Stimulated activated naive CD8-positive, alpha-beta T cell treated with anti-CD3 and anti-CD28 coated beads, Interleukin-15, Interleukin-2, amounts not matched to agents 100 U/mL and 50 U/mL, for 24 hours (primary cell): ENCODE data around the gene CRIM1.

ENCODE experiments used
- ATAC-seq: fragments of 150-1000 bp; cut with Tn5 transposase; one replicate; pipeline ENCODE4 v1.10.0; 2021
- DNase-seq: peaks from one replicate; pipeline ENCODE4 v3.0.0; 2021

Gene CRIM1

DNA sequence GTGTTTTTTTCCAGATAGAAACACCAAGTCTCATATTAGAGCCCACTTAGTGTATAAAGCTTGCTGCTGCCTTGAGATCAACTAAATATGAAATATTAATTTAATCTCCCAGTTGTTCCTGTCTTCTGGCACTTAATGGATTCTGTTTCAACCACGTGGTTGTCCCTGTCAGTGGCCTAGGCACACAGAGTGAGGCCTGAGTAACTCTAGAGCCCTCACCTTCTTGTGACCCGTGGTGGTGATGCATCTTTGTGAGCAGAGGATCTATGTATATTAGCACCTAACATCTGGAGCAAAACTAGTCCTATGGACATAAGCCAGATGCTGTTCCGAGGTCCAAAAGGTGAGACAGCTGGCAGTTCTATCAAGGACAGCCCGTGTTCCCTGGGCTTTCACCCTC lies 167.6 kb downstream of the CRIM1 start:
- ATAC-seq = no peak
- no peak for DNase-seq

DNA sequence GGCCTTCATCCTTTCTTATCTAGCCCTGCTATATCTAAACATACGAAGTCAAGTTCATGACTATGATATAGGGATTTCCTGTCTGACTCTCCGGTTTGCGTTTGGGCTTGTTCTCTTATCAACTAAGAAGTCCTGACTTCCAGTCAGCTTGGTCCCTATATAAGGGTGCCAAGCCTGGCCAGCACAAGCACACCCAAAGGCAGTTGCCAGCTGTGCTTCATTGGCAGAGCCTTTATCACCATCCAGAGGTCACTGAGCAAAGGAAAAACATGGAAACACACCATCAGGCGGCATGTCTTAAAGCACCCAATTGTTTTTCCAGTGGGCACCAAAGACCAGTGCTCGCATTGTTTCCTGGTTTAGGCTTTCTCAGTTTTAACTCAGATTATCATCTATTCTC lies 169.7 kb downstream of the CRIM1 start:
- no peak for DNase-seq
- ATAC-seq = no peak

DNA sequence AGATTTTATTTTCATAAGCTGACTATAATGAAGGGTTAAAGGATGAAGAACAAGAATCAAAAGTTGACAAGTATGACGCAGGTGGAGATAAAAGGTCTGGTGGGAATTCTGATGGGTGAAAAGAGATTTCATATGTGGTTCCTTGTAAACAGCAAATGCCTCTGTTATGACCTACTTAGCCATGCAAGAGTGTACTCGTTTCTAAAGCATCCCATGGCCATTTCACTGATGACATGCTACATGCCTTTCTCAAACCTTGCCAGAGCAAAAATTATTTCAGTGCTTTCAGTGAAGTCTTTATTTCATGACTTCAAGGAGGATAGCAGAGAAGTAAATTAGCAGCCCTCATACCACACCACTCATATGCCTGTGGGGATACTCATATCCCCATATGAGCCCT lies 170.6 kb downstream of the CRIM1 start:
- DNase-seq = no peak
- ATAC-seq = no peak

DNA sequence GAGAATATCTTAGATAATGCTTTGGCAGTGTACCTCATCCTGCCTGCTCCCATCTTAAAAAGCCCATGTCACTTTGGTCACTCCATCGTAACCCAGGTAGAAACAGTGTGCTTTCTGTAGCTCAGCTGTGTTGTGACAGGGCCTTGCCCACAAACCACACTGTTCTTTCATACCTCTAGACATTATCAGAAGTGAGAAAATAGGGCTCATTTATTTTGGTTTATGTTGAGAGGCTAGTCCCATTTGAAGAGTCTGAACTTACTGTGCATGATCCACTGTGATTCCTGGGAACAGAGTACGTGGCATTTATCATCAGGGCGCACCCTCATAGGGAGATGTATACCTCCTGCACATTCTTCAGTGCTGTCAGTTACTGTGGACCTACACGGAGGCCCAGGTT lies 172.7 kb downstream of the CRIM1 start:
- DNase-seq = no peak
- ATAC-seq = no peak

DNA sequence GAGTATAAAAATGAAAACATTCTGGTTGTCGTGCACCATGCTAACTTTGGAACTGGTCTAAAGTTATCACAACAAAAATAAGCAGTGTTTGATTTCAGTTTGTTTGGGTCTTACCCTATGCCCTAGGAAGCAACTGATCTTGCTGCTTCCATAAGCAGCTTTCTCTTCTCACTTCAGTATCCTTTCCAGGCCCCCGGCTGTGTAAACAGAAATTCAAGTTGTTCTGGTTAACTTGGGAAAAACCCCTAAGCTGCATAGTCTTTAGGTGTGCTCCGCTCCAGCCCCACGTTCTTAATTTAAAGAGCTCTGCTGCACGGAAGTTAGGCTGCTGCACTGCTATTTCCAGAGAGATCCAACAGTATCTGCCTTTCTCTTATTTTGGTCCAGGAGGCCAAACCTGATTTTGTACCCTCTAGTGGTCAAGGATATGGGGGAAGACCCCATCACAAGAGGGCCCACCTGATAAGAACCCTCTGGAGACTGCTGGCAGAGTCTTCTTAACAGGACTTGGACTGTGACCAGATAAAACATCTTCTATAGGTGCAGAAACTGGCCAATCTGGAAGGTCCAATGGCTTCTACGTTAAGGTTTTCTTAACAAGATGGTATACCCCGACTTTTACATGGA lies 173.3 kb downstream of the CRIM1 start:
- ATAC-seq (no peak), DNase-seq (no peak)

DNA sequence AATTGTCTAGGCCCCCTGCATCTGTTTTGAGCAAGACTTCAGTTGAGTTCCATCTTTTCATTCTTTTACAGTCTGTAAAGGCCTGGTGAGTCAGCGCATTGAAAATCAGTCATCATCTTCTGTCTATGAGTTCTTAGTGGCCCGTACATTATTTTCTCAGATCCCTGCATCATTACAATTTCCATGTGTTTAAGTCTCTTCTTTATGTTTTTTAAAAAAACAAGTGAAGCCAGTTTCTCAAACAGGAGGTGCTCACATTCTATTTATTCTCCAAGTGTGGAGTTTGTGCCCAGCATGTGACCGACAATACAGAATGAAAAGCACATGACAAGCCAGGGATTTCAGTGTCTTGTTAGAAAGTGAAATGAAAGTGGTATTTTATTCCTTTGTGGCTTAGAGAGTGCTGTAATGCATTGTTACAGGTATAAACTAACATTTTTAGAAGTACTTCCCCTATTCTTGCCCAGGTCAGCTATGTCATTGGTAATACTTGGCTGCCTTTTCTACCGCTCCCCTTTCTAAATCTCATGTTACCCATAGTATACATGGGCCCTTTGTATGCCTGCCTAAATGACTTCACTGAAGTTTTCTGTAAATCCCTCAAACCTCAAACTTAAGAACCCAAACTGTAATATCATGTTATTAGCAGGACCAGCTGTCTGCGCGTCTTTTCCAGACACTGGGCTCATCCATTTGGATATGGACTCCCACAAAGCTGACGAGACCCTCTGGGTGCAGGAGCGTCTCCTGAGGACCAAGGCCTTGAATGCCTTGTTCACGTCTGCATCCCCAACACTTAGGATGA lies 174.8 kb downstream of the CRIM1 start:
- no peak for DNase-seq
- no peak for ATAC-seq

DNA sequence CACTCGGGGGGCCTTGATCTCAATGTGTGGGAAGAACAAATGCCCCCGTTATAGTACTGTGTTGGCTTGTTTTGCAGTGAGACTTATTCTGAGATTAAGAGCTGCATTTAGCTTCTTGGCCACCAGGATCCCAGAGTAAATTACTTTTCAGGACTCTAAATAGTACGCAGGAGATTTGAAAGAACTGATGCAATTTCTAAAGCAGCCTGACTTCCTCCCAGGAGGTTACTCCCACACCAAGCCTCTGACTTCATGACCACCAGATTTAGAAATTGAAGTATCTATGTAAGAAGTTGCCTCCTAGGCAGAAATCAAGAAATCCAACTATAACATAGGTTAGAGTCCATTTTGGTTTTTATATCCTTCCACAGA lies 175.4 kb downstream of the CRIM1 start:
- ATAC-seq (peak; percentile 23), DNase-seq (no peak)

DNA sequence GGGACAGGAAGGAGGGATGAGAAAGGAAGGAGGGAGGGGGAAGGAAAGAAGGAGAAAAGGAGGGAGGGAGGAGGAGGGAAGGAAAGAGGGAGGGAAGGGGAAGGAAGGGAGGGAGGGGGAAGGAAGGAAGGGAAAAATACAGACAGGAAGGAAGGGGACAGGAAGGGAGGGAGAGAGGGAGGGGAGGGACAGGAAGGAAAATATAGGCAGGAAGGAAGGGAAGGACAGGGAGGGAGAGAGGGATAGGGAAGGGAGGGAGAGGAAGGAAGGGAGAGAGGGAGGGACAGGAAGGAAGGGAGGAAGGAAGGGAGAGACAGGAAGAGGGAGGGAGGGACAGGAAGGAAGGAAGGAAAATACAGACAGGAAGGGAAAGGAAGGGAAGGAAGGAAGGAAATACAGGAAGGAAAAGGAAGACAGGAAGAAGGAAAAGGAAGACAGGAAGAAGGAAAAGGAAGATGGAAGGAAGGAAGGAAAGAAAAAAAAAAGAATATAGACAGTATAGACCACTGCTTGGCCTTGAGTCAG lies 178.8 kb downstream of the CRIM1 start:
- DNase-seq = no peak
- no peak for ATAC-seq

DNA sequence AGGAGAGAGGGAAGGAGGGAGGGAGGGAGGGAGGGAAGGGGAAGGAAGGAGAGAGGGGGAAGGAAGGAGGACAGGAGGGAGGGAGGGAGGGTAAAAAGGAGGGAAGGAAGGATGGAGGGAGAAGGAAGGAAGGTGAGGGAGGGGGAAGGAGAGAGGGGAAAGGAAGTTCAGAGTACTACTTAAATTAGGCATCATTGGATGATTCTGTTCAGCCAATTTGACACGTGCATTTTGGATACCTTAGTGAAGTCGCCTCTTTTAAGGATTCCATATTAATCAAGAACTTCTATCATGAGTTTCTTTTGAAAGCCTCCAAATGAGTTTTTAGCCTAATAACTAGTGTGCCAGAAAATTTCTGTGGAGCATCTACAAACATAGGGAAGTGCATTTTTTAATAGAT lies 179.5 kb downstream of the CRIM1 start:
- no peak for ATAC-seq
- no peak for DNase-seq

DNA sequence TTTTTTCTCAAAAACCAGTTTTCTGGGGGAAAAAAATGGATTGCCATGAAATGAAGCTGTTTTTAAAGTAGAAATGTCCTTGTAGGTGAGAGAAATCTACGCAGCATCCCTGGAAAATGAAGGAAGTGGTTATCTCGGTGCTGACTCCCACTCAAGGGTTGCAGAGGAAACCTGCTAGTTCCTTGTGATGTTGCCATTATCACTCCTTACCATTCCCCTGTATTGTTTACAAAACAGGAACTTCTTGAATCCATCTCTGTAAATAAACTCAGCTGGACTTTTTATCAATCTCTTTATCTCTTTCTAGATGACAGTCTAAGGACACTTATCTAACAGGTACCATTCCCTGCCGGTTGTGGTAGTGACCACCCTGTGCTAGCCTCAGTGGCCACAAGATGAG lies 181.2 kb downstream of the CRIM1 start:
- no peak for ATAC-seq
- DNase-seq = no peak

DNA sequence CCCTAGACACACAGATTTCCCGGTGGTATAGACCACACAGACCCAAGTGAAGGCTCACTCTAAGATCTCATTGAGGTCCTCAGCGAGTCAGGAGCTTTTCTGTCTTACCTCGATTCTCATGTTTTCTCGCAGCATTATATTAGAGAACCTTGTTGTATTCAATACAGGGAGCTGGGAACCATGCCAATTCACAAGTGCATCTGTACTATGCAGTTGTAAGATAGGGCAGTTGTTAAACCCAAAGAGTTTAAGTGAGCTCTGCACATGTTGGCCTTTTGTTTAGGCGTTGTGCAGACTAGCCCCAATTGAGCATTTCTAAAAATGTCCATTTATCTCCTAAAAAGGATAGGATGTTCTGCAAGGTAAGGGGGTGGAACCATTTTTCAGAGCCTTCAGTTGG lies 182.8 kb downstream of the CRIM1 start:
- DNase-seq (no peak), ATAC-seq (no peak)

DNA sequence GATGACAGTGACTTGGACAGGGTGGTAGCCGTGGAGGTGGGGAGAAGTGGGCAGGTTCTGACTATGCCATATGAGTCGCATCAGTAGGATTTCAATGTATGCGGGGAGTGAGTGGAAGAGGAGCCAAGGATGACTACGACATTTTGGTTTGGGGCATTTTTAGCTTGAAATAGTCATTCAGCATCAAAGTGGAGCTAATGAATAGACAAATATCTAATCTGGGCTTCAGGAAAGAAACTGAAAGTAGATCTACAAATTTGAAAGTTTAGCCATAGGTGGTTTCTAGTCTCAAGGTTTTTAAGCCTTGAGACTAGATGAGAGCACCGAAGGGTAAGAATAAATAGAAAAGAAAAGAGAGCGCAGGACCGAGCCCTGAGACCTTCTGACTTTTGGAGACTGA lies 184.1 kb downstream of the CRIM1 start:
- DNase-seq (no peak), ATAC-seq (no peak)

DNA sequence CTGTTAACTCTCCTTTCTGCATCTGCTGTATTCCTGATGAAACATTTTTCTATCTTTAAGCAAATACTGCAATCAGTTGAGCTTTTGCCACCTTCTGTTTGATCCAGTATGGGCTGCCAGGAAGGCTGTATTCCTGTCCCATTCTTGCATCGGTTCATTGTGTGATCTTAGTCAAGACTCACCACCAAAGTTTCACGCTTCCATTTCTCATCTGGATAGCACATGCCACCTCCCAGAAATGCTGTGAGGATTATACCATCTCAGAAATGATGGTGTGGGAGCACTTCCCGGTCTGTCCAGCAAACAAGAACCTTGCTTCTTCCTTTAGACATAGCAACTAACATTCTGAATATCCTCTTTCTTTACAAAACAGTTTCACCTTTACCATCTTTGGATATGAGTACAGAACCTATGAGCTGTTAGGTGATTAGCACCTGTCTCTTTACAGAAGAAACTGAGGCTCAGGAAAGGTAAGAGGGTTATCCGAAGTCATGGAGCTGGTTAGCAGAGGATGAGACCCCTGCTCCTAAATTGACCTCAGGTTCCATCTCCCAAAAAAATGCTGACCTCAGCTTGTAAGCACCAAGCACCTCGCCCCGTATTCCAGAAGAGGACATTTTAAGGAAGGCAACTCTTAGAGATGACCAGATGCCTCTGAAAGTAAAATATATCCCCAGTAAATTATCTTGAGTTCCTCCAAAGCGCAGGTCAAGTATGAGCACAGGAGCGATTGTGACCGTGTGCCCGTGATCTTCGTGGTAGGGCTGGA lies 185.6 kb downstream of the CRIM1 start:
- DNase-seq = no peak
- ATAC-seq = no peak

DNA sequence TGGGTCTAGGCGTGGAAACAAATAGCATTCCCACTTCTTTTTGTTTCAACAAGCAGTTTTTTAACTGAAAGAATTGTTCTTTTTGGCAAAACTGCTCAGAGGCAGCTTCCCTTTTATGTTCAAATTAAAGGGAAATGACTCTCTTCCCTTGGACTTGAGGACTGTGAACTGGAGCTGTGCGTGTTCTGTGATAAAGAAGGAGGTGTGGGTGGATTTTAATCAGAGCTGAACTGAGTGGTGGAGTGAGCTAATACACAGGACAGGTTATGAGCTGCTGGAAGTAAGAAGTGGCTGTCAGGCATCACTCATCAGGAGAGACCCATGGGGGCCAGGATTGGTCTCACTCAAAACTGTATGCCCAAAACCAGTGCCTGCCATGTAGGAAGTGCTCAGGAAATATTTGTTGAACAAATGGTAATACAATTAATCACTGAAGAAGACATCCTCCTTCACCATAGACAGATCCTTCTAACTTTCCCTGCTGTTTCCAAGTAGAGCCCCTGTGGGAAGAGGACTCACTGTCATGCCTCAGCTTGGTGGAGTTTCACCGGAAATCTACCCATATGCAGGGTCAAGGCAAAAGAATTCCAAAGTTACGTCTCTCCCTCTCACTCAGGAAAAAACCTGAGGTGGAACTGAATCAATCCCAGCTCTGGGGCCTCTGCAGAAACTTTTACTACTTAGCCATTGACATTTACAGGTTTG lies 186.5 kb downstream of the CRIM1 start:
- ATAC-seq (no peak), DNase-seq (no peak)

DNA sequence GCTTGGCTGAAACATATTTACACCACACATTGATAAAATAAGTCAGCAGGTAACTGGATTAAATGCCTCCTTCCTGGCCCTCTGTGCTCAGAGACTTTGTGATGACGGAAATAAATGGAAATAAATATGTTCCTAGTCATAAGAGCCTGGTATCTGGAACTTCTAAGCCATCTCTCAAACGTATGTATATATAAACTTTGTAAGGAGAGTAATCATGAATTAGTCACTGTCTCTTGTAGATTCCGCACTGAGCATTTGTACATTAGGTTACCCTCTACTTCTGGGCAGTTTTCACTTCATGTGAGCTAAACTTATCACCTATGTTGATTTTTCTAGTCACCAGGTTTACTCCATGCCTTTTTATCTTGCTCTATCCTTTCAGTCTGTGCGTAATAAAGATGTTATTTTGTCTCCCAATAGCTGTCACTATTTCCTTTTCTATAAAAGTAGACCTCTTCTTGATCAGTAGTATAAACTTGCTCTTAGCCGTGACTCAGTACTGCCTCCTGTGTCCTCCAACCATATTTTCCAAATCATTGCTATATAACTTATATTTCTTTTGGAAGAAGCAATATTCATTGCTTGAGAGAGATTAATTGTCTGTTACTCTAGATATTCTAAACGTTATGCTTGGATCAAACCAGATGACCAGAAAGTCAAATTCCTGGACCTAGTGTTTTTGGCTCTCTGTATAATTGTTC lies 189.2 kb downstream of the CRIM1 start:
- no peak for DNase-seq
- ATAC-seq = no peak

DNA sequence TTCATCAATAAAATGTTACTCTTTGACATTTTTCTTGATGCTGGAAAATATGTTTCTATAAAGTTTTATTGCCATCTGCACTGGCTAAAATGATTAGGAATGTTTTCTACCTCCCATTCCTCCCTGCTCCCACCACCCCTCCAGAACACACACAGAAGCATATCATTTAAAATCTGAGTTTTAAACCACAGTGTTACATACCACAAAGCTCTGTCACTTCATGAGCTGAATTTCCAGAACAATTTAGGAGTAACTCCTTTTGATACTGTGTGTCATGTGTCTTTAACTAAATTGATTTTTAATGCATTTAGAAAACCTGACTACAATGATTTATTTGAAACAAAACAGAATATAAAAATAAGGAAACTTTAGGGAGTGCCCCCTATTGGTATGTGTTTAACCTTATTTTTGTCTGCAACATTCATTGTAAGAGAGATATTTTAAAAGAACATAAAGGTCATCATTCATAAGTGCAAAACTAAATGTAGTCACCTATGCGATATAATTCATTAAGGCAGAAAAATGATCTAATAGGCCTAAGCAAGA lies 190.4 kb downstream of the CRIM1 start:
- DNase-seq (no peak), ATAC-seq (no peak)

DNA sequence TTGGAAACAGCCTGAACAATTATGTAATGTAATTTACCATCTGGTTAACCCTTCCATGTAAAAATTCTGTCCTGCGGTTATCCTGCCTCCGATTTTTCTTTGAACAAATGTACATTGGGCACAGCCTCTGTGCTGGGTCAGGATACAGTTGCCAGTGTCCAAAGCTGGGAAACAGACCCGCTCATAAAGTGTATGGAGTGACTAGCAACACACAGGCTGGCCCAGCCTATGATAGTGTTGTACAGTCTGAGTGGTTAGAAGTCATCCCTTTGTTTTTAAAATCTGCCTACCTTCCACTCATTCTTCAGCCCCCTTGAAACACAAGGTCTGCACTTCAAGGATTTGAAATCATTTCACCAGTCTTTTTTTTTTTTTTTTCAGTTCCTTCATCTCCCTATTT lies 192.3 kb downstream of the CRIM1 start:
- no peak for ATAC-seq
- no peak for DNase-seq

DNA sequence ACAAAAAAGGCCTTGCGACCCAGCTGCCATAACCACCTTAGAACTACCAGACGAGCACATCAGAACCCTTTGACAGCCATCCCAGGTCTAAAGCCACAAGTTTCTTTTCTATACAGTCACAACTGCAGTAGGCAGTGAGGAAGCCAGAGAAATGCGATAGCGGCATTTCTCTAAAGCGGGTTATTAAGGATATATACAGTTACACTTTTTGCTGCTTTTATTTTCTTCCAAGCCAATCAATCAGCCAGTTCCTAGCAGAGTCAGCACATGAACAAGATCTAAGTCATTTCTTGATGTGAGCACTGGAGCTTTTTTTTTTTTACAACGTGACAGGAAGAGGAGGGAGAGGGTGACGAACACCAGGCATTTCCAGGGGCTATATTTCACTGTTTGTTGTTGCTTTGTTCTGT lies 193.6 kb downstream of the CRIM1 start:
- ATAC-seq (peak; percentile 36), DNase-seq (no peak)

DNA sequence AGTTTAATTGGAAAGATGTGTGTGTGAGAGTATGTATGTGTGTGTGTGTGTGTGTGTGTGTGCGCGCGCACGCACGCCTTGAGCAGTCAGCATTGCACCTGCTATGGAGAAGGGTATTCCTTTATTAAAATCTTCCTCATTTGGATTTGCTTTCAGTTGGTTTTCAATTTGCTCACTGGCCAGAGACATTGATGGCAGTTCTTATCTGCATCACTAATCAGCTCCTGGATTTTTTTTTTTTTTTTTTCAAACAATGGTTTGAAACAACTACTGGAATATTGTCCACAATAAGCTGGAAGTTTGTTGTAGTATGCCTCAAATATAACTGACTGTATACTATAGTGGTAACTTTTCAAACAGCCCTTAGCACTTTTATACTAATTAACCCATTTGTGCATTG lies 194.4 kb downstream of the CRIM1 start:
- DNase-seq (no peak), ATAC-seq (no peak)

DNA sequence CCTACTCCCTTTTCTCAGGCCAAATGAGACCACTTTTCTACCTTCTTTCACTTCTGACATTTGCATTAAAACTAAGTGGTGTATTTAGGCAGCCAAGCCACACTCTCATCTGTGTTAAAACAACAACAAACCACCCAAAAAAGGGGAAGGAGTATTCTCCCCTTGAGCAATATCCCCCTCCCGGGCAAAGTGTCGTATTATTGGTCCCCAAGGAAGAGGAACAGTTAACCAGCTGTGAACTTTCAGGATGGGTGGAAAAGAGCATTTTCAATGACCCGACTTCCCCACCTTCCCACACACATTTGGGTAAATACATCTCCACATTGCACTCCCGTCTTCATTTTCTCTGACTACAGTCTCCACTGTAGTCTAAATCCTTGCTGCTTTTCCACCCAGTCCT lies 198.1 kb downstream of the CRIM1 start:
- ATAC-seq (no peak), DNase-seq (no peak)

DNA sequence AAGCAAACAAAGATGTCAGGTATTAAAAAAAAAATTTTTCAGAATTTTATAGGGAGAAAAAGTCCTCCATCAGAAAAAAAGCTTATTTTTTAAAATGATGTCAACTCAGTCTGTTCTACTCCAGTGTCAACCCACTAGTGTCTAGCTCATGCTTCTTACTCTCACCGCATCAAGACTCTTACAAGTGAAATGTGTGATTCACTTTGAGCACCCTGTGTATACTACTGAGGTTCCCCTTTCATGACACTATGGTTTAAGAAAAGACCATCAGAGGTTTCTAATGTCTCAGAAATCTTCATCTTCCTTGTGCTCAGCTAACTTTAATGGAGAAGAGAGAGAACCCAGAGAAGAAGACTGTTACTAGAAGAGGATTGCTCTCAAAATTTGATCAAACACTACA lies 199.0 kb downstream of the CRIM1 start:
- ATAC-seq (no peak), DNase-seq (no peak)

DNA sequence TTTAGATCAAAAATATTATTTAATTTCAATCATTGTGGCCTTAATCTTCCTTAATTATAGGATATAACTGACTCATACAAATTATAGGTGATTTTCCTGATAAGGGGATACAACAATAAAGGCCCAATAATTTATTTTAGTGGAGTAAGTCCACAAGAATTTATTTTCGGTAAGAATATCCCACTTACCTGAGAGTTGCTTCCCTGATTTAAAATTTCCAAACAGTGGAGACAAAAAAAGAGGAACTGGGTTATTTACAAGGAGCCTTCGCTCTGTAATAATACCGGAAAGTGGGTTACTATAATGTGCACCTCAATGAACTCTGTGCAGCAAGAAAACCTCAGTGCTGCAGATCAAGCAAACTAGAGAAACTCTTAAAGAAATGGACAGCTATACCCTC lies 200.2 kb downstream of the CRIM1 start:
- DNase-seq (no peak), ATAC-seq (no peak)
